ENCODE results near the gene OSBPL6.

GRCh38 chr2:178191511-178191910 is 2.8 kb upstream of the OSBPL6 start:
- TF ChIP-seq CTCF (IDR thresholded peaks at IDR 0.05): no peak
- no peak for TF ChIP-seq POLR2A (IDR thresholded peaks at IDR 0.05)

Data from esophagus squamous epithelium (tissue), 4 donors.